ENCODE measurements around the gene EGFLAM.

EGFLAM gene

DNA sequence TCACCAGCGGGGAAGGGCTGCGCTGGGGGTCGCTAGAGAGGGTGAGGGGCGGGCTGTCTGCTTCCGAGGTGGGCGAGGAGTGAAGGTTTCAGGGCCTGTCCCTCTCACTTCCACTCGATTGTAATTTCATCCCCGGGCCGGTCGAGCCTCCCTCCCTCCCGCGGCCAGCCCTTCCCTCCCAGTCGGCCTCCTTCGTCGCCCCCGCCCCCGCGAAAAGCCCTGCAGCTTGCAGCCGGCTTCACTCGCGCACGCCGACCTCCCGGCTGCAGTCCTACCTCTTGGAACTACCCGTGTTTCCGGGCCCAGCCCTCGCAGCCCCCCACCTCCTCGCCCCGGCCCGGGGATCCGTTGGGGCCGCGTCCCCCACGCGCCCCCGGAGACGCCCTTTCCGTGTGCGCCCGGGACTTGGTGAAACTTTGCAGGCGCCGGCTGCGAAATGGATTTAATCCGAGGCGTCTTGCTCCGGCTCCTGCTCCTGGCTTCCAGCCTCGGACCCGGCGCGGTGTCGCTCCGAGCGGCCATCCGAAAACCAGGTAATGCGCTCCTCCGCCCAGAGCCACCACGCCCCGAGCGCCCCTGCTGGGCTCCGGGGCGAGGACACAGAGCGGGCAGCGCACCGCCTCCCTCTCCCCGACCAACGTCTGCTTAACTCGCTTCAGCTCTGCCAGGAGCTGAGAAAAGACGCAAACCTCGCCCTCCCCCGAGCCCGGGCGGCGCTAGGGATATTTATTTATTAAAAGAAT lies at the start of gene EGFLAM:
EGFLAM (plus strand) TSS at position 241 of the 743 bp plus-strand sequence; CDS start at position 437, 196 bp downstream.
- no peak for DNase-seq

DNA sequence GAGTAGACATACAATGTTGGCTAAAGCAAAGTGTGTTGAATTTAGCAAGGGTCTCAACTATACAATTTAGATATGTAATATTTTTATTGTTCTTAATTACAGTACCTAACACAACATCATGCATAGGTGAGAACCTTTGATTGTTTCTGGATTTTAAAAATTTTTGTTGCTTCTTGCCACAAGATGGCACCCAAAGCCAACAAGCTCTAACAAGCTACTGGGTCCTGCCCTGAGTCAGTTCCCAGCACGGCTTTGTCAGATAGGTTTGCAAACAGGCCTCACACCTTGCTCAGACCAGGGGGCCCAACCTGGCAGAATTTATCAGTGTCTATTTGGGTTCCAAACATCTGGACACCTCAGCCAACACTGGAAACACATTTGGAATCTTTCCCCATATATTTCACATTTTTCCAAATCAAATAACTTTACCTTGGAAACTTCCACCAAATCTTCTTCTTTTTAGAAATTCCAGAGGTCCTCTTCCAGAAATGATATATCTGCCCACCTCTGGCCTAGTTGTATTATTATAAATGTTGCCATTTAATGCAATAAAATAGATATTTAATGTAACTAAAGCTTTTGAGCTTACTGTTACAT lies 49.5 kb upstream of the EGFLAM start:
- DNase-seq, result peak; percentile 40

DNA sequence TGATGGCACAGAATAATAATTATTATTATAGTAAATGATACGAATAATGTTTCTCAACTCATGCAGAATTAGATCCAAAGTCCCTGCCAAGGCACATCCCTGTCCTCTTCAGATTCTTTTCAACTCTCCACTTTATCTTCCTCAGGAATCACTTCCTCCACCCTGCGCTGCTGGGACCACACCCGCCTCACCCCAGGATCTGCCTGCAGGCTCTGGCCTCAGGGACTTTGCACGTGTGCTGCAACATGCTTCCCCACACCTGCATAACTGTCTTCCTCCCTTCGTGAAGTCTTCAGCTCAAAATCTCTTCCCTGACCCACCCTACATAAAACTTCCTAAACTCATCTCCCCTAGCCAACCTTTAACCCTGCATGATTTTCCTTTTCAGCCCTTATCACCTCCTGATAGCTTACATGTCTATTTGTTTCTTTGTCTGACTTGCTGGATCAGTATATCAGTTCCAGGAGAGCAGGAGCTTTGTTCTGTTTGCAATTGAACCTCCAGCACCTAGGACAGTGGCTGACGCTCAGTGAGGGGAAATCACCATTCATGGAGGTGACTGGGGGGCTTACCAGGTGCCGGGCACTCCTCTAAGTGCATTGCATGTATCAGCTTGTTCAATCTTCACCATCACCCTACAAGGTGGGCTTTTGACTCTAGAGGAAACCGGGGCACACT lies 47.5 kb upstream of the EGFLAM start:
- DNase-seq, result no peak

DNA sequence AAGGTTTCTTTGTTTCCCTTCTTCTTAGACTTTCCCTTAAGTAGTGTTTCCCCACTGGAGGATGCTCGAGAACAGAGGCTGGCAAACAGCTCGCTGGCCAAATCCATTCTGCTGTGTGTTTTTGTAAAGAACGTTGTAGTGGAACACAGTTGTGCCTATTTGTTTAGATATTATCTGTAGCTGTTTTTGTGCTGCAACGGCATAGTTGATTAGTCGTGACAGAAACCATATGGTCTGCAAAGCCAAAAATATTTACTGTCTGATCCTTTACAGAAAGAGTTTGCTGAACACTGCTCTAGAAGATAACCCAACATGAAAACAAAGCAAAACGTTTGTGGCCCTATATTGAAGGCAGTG lies 47.0 kb upstream of the EGFLAM start:
- DNase-seq, result no peak

DNA sequence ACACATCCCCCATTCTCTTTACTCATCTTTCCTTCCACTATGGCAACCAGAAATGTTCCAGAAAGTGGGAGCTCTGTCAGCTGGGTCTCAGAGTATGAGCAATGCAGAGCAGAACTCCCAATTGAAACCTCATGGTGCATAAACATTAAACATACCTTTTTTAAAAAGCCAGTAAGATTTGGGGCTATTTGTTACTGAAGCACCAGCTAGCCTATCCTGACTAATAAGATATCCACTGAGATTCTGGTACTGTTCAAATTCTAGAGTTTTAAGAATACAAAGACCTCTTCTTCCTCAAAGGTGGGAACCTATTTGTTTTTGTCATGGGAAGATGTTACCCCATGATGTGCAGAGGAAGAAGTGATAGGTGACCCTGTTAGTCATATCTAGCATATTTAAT lies 46.1 kb upstream of the EGFLAM start:
- DNase-seq, result no peak

DNA sequence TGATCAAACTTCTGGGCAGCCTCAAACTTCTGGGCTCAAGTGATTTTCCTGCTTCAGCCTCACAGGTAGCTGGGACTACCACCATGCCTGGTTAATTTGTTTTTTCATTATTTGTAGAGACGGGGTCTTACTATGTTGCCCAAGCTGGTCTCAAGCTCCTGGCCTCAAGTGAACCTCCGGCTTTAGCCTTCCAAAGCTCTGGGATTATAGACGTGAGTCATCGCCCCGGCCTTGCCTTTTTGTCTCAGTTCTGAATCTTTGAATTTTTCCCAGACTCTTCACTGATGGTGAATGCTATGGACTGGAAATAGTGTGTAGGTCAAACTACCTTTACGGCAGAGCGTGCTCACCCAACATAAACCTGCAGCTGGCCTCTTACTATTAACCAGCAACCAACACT lies 32.3 kb upstream of the EGFLAM start:
- DNase-seq, result no peak

DNA sequence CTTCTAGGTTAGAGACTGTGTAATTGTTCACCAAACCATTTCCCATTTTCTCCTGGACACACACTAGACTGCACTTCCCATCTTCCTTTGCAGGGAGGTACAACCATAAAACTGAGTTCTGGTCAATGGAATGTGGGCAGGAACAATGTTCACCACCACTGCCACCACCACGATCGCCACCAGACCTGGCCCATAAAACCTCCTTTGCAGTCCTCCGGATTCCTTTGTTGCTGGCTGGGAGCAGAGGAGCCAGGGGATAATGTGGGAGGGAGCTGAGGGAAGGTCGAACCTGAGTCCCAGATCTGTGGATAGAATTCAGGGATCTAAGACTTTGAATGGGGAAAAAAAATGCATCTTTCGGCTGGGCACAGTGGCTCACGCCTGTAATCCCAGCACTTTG lies 29.4 kb upstream of the EGFLAM start:
- no peak for DNase-seq

DNA sequence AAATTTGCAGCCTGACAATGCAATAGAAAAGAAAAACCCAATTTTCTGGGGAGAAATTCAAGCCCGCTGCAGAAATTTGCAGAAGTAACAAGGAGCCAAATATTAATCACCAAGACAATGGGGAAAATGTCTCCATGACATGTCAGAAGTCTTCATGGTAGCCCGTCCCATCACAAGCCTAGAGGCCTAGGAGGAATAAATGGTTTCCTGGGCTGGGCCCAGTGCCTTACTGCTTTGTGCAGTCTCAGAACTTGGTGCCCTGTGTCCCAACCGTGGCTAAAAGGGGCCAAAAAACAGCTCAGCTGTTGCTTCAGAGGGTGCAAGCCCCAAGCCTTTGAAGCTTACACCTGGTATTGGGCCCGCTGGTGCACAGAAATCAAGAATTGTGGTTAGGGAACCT lies 23.6 kb upstream of the EGFLAM start:
- DNase-seq, result no peak

DNA sequence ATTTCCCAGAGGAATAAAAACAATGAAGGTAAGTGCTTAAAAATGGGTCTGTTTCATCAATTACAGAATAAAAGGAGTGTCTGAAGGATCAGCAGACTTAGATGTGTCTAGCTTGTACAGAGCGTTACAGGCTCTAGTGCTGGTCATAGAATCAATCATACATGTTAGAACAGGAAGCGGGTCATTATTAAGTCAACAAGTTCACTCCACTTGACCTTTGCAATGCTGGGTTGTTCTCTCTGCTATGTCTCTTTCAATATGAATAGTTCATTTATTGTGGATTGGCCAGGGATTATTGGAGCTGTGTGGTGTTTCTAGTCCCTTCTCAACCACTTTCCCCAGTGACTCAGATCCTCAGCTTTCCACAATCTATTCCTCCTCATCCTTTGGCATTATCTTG lies 20.7 kb upstream of the EGFLAM start:
- no peak for DNase-seq

DNA sequence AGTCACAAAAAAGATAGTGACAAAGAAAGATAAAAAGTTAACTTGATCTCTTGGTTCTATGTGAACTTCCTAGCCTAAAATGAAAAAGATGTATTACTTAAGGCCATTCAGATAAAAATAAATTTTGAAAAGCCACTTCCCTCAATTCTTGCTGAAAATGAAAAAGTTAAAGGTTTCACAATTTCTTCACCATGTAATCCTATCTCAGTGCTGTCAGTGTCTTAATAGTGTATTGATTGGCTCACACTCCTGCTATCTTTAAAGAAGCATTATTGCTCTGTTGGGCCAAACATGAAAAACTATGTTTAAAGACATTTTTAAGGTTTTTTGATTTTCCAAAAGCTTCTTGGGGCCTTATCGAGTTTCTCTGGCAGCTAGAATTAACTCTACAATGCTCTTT lies 18.1 kb upstream of the EGFLAM start:
- DNase-seq, result no peak

DNA sequence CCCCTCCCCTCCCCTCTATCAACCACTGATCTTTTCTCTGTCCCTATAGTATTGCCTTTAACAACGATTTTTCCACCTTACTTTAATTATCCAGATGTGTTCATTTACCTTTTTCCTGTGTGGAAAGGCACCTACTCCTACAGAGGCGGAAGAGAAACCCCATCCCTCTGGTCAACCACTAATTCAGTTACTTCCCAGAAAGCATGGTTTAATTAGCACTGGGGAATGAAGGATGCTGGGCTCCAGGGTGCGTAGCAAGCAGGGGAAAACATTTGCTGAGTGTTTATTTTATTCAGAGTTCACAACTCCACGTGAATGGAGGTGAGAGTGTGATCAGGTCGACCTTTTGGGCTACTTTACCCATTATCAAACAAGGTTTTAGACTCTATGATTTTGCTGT lies 16.7 kb upstream of the EGFLAM start:
- no peak for DNase-seq

DNA sequence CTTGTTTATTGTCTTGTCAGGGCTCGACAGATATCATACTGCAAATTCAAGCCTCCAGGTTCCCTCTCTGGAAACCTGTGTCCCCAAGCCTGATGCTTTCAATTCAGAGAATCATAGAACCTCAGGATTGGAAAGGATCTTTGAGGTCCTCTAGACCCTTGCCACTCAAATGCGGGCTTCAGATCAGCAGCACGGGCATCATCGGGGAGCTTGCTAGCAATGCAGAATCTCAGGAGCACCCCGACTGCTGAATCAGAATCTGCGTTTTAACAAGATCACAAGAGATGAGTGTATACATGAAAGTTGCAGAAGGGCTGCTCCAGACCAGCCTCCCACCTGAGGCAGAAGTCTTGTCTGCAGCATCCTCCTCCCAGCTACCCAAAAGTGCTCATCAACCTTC lies 13.1 kb upstream of the EGFLAM start:
- no peak for DNase-seq

DNA sequence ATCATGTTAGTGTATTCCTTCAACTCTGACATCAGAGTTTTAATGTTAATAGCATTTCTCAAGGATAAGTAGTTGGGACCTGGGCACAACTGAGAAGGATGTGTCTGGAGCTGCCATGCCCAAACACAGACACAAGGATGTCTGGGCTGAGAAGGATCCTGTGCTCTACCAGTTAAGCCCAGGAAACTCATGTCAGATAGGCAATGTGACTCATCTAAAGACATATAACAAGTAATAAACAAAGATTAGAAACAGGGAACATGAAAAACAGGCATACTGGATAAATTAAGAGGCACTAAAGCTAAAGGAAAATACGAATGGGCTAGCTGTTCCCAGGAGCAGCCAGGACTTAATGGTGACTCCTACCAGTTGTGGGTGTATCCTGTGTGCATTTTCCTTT lies 9.1 kb upstream of the EGFLAM start:
- DNase-seq, result no peak

DNA sequence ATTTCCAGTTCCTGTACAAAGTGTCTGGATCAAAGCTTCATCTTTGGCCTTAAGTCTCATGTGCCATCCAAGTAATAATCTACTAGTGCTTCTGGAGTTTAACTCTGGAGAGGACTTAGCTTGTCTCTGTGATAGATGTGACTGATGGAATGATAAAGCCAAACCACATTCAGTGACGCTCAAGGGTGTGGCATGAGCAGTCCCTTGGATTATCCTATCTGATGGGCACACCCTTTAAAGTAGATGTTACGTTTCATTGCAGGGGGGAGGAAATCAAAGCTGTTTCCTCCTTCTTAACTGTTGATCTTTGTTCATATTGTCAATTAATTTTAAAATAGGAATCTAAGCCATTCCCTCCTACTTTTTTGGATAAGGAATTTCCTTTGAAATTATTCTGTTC lies 8.5 kb upstream of the EGFLAM start:
- DNase-seq, result no peak

DNA sequence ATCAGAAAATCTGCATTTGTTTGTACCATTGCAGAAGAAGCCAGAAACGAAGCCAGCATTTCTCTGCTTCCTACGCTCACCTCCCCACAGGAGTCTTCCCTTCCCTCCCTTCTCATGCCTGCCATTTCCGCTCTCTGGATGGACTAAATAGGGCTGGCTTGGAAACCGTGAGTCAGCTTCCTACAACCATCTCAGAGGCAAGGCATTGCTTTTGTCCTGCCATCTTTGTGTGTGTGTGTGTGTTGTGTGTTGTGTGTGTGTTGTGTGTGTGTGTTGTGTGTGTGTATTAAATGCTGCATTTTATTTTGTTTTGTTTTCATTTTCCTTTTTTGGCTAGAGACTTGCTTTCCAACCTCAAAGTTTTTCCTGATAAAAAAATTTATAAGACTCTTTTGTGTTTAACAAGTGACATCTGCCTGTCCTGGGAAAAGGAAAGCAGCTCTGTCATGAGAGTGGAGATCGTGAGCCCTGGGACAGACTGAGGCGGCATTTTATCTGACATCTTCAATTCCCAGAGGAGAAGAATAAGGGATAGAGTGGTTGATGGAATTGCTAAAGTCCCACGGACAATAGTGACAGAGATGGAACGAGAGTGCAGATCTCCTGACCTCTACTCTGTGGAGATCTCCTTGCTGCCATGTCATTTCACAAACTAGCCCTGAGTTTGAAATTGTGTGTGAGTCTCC lies 7.5 kb upstream of the EGFLAM start:
- DNase-seq, result no peak

DNA sequence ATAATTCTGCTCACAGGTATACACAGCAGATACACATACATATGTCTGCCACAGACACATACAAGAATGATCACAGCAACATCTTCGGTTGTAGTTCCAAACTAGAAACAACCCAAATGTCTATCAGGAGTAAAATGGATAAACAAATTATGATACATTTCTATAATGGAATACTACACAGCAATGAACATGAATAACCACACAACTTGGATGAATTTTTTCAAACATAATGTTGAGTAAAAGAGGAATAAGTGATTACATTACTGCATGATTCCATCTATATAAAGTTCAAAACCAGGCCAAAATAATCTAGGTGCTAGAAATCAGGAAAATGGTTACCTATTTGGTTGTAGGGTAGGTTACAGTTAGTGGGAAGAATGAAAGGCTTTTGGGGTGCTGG lies 4.6 kb upstream of the EGFLAM start:
- no peak for DNase-seq

DNA sequence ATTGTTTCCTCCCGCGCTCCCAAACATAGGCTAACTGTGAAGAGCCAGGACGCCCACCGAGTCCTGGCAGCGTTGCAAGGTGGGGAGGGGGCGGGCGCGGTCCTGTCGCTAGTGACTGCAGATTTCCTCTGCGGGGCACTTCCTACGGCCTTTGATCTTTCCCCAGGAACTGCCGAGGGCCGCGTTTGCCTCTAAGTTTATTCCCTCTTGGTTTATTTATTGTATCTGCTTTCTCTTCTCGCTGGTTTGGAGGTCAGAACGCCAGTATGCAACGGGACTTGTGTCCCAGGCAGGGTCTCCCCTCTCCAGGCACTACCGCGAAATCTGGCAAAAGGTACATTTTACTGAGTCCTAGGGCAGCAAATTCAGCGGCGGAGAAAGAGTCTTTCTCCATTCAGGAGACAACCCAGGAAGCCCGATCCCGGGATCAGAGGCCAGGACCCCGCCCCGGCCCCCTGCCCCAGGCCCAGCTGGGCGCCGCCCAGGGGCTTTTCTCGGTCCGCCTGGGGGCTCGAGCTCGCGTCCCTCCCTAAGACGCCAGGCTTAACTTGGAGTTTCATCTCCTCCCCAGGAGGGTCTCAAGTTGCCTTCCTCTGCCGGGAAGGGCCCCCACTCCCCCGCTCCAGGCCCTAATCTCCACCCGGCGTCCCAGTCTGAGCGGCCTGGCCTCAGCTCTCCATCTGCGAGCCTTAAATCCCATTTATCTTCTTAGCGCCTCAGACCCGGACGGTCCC lies 884 bp upstream of the EGFLAM start:
- DNase-seq, result no peak

DNA sequence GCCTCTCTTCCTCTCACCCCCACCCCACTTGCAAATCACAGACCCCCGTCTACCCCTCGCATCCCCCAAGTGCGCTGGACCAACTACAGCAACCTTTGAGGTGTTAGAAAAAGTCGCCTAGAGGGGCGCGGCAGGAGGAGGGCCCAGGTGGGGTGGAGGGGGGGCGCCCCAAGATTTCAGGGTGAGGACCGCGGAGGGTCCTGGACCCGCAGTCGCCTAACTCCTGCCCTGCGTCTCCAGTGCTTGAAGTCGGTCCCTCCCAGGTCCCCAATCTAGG lies 379 bp upstream of the EGFLAM start:
- no peak for DNase-seq

DNA sequence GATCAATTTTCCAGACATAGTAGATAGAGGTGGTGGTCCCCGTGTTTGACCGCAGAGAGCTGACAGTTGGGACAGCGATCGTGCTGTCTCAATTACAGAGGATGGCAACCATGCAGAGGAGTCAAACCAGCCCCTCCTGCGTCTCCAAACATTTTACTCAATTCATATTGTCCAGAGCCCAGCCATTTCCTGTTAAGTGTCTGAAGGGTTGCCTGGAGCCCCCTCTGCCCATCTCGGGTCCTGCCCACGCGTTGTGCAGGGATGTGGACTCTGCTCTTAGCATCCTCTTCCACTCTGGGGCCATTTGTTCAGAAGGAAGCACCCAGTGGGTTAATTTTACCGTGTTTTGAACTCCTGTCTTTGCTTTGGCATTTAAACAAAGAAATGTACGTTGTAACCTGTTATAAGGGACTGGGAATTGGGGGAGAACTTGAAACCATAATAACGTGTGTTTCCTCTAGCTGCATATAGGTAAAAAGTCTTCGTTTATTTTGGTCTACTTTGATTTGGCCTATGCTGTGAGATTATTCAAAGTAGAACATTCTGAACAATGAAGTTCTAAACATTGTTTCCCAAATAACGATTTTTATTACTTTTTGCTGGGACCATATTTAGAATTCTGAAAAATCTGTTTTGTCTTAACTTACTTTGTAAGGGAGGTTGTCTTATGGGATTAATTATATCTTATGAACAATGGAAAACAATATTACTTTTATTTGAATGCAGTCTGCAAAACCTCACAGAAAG lies 876 bp downstream of the EGFLAM start:
- DNase-seq, result no peak

DNA sequence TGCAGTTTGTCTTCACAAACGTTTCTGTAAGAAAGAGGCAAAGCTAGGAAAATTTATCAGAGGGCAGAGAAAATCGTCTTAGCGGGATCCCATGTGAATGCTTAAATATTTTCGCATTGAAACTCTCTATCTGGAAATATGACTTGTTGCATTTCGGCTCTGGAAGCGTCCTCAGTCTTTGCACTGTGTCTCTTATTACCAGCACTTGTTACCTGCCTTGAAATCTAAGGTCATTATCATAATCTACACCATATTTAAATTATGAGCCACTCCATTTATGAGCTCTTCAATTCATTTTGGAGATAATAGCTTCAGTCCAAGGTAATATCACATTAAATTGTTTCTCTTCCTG lies 1.4 kb downstream of the EGFLAM start:
- no peak for DNase-seq

DNA sequence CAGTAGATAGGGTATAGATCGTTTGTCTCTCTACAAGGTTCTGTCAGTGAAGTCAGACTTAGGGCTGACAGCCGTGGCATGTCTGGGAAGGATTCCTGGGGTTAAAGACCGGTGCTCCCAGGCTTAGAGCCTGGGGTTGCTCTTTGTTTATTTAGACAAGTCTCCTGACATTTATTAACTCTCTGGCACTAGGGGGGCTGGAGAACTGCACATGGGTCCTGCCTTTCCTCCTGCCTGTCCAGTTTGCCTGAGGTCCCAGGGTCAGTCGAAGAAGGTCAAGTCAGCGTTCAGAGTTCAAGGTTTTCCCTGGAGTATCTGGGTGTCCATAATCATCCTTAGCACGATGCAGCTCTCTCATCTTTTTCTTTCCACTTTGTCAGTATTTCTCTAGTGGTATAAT lies 5.6 kb downstream of the EGFLAM start:
- no peak for DNase-seq

DNA sequence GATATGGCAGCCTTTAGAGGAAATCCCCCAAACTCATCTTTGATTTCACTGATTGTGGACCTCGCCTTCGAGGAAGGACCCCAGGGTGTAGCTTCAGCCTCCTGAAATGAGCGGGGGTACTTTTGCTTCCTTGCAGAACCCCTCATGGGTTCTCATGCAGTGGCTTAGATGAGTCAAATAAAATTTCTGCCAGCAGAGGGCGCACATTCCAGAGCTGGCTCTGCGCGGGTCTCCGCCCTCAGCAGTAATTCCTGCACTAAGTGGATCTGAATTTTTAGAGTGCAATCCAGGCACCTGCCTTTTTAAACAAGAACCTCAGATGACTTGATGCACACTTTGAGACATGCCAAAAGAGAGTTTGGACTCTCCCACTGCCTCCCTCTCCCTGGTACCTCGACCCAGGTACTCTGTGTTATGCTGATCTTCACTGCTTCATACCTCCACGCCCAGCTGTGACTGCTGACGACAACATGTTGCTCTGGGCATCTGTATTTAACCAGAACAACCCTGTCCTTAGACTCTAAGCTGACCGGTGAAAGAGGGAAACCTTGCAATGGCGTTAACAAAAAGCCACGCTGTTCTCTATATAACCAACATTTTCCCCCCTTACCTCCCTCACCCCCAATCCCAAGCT lies 7.3 kb downstream of the EGFLAM start:
- DNase-seq, result peak; percentile 73

Data from activated CD4-positive, alpha-beta T cell treated with anti-CD3 and anti-CD28 coated beads, Interleukin-2, Interleukin-6, amounts not matched to agents 100 ng/mL and 50 ng/mL, durations not matched to agents 16 hours and 8 hours (primary cell).